SK-N-SH (cell line): ENCODE results near the gene RAD23B. TPM values are rescaled to one million over a fixed set of nuclear protein-coding genes. Genes with fewer than 3 reads are reported as not detected.

Source experiments
- CTCF ChIA-PET: fragments of 300-600, 350-600 bp; formaldehyde crosslinking; extraction: SDS; loops from one replicate; lab custom pipeline; 2021; lab: Yijun Ruan, JAX
- POLR2A ChIA-PET: fragments of 350-600 bp; sonication (Branson Sonifier 250); formaldehyde crosslinking; extraction: SDS; loops from one replicate; lab custom pipeline; 2020; ENCODE audit warnings: antibody characterized with exemption, inconsistent platforms; lab: Yijun Ruan, JAX
- DNase-seq: peaks from one replicate; pipeline ENCODE4 v3.0.0; 2012
- H2AFZ ChIP-seq: fragments of 200-600 bp; sonication (generic); 2 replicates; pipeline ENCODE4 v1.8.1; 2016; ENCODE audit warnings: antibody characterized with exemption, mild to moderate bottlenecking, low read depth
- H3F3A ChIP-seq: fragments of 200-600 bp; sonication (generic); replicated peaks from 2 replicates; pipeline ENCODE3; 2016; ENCODE audit warnings: antibody characterized with exemption, mild to moderate bottlenecking; ENCODE audit not compliant: insufficient read depth
- H3K27ac ChIP-seq, 2 experiments: fragments of 200-500 bp in 1 of 2; fragments of 200-600 bp in 1 of 2; sonication (Bioruptor generic) in 1 of 2; sonication (generic), shearing (Covaris generic) in 1 of 2; 2 replicates each; pipeline versions ENCODE4 v1.5.1 to v1.6.1; 2014 to 2016; ENCODE audit warnings: low read depth in 2 of 2, inconsistent platforms in 1 of 2, low read length in 1 of 2, mild to moderate bottlenecking in 1 of 2, mixed read lengths in 1 of 2
- H3K27me3 ChIP-seq: fragments of 200-600 bp; sonication (generic), shearing (Covaris generic); 2 replicates; pipeline ENCODE4 v1.6.1; 2016; ENCODE audit warnings: mixed run types; ENCODE audit not compliant: insufficient read depth
- H3K36me3 ChIP-seq, 2 experiments: fragments of 200-500 bp in 1 of 2; fragments of 200-600 bp in 1 of 2; sonication (Bioruptor generic) in 1 of 2; sonication (generic) in 1 of 2; replicated peaks in 1 of 2; 2 replicates each; pipeline versions ENCODE3 to v1.5.1; 2014 to 2016; ENCODE audit warnings: low read length in 1 of 2, mild to moderate bottlenecking in 1 of 2; ENCODE audit not compliant: insufficient read depth in 2 of 2, control insufficient read depth in 1 of 2
- H3K4me1 ChIP-seq, 2 experiments: fragments of 200-500 bp in 1 of 2; fragments of 200-600 bp in 1 of 2; sonication (Bioruptor generic) in 1 of 2; sonication (generic), shearing (Covaris generic) in 1 of 2; 2 replicates each; pipeline versions ENCODE4 v1.5.1 to v1.6.1; 2014 to 2016; ENCODE audit warnings: low read depth in 1 of 2, low read length in 1 of 2, mixed run types in 1 of 2; ENCODE audit not compliant: insufficient read depth in 2 of 2, control insufficient read depth in 1 of 2
- H3K4me2 ChIP-seq: fragments of 200-600 bp; sonication (generic), shearing (Covaris generic); 2 replicates; pipeline ENCODE4 v1.6.1; 2017; ENCODE audit warnings: mixed run types
- H3K4me3 ChIP-seq, 2 experiments: fragments of 200-500 bp in 1 of 2; fragments of 200-600 bp in 1 of 2; sonication (Bioruptor generic) in 1 of 2; sonication (generic), shearing (Covaris generic) in 1 of 2; 2 replicates each; pipeline versions ENCODE4 v1.5.1 to v1.8.1; 2014 to 2016; ENCODE audit warnings: low read depth in 2 of 2, inconsistent platforms in 1 of 2, low read length in 1 of 2, mild to moderate bottlenecking in 1 of 2, mixed read lengths in 1 of 2, moderate library complexity in 1 of 2
- H3K79me2 ChIP-seq: fragments of 200-600 bp; sonication (generic); 2 replicates; pipeline ENCODE4 v1.8.1; 2017; ENCODE audit warnings: mild to moderate bottlenecking; ENCODE audit not compliant: insufficient read depth
- H3K9ac ChIP-seq: fragments of 200-600 bp; sonication (generic); 2 replicates; pipeline ENCODE4 v1.6.1; 2017; ENCODE audit warnings: mixed run types
- H3K9me2 ChIP-seq: fragments of 200-600 bp; sonication (generic); 2 replicates; pipeline ENCODE4 v1.6.1; 2017; ENCODE audit warnings: mixed run types
- H3K9me3 ChIP-seq: fragments of 200-600 bp; sonication (generic); 2 replicates; pipeline ENCODE4 v1.6.1; 2017; ENCODE audit warnings: mixed run types, mild to moderate bottlenecking, moderate library complexity
- H4K20me1 ChIP-seq: fragments of 200-600 bp; sonication (generic); 2 replicates; pipeline ENCODE4 v1.6.1; 2017; ENCODE audit warnings: mild to moderate bottlenecking, mixed run types; ENCODE audit not compliant: insufficient read depth
- ELF1 ChIP-seq: IDR thresholded peaks from 2 replicates; pipeline ENCODE4 v1.4.0; 2012
- FOXJ3 ChIP-seq: sonication (generic); formaldehyde crosslinking; IDR thresholded peaks from 2 replicates; pipeline ENCODE4 v1.5.1; 2020; ENCODE audit warnings: mild to moderate bottlenecking, missing genetic modification reagents
- GABPA ChIP-seq: IDR thresholded peaks from 2 replicates; pipeline ENCODE4 v1.4.0; 2012; ENCODE audit warnings: low read depth, mild to moderate bottlenecking
- JUND ChIP-seq: IDR thresholded peaks from 2 replicates; pipeline ENCODE4 v1.4.0; 2012
- MAX ChIP-seq: IDR thresholded peaks from 2 replicates; pipeline ENCODE4 v1.4.0; 2012; ENCODE audit warnings: low read depth
- MEF2A ChIP-seq: IDR thresholded peaks from 2 replicates; pipeline ENCODE4 v1.4.0; 2012; ENCODE audit warnings: low read depth, borderline replicate concordance
- MXI1 ChIP-seq: IDR thresholded peaks from 2 replicates; pipeline ENCODE4 v1.6.1; 2012; ENCODE audit warnings: mild to moderate bottlenecking, low read depth, low read length, improper control_type of control experiment
- NFIC ChIP-seq: IDR thresholded peaks from 2 replicates; pipeline ENCODE4 v1.4.0; 2012; ENCODE audit warnings: borderline replicate concordance
- NRF1 ChIP-seq: IDR thresholded peaks from 2 replicates; pipeline ENCODE4 v1.6.1; 2012; ENCODE audit warnings: low read depth, mild to moderate bottlenecking, low read length
- PBX3 ChIP-seq: IDR thresholded peaks from 2 replicates; pipeline ENCODE4; 2012
- RFX5 ChIP-seq: IDR thresholded peaks from 2 replicates; pipeline ENCODE4 v1.6.1; 2012; ENCODE audit warnings: mild to moderate bottlenecking, improper control_type of control experiment, low read length
- RXRA ChIP-seq: IDR thresholded peaks from 2 replicates; pipeline ENCODE4 v1.4.0; 2012; ENCODE audit warnings: low read depth, mild to moderate bottlenecking, borderline replicate concordance
- TAF1 ChIP-seq: IDR thresholded peaks from 2 replicates; pipeline ENCODE4 v1.6.1; 2012; ENCODE audit warnings: low read depth, mild to moderate bottlenecking, low read length, moderate library complexity, borderline replicate concordance
- USF2 ChIP-seq: fragments of 150-350 bp; IDR thresholded peaks from 2 replicates; pipeline ENCODE4 v1.6.1; 2017; ENCODE audit warnings: antibody characterized with exemption, low read length, low read depth, borderline replicate concordance
- WGBS: methylation state at CpG from one replicate; pipeline ENCODE4 v1.1.6; 2017; ENCODE audit warnings: low lambda C conversion rate; 5-methylcytosine and 5-hydroxymethylcytosine counted together
- polyA plus RNA-seq, 3 experiments: library from polyadenylated mRNA; depleted of rRNA; stranded (reverse); fragments of >200 nt; gene quantifications; 2 replicates each; pipeline ENCODE4 v1.2.3, GENCODE V29; 2012

The RAD23B gene
- polyA plus RNA-seq, 1 of the 3 experiments (the other 2 are of a cell fraction): 62.9 TPM

GRCh38 chr9:107333363-107333762 is 50.3 kb downstream of the RAD23B start:
- peaks cover 68 to 74% of the 10 kb centered on the region in 2 experiments for H3K36me3 ChIP-seq
- H2AFZ ChIP-seq: no peak overlapping the region

GRCh38 chr9:107334103-107334776 is 51.2 kb downstream of the RAD23B start:
- Histone ChIP-seq H3K4me1 (peaks cover 4 to 7% of the 10 kb centered on the region in 2 experiments; a peak in 2 of 4 replicates), H3K4me3 (no peak overlapping the region), H2AFZ (no peak overlapping the region), H3K9ac (no peak overlapping the region), H3K79me2 (peaks cover 25% of the 10 kb centered on the region), H3F3A (peaks cover 6% of the 10 kb centered on the region), H3K36me3 (peaks cover 63 to 72% of the 10 kb centered on the region in 2 experiments), H4K20me1 (peaks cover 9% of the 10 kb centered on the region; the same call in 1 of the 2 replicates), H3K27ac (no peak overlapping the region), H3K4me2 (no peak overlapping the region), H3K27me3 (no peaks in the 10 kb centered on the region), H3K9me3 (no peaks in the 10 kb centered on the region), H3K9me2 (no peaks in the 10 kb centered on the region)
- ChIA-PET POLR2A (no interaction called here), CTCF (interaction anchor here (1.4 kb wide), 1 partner anchor 91 kb away, joined by 3 read pairs; no protein-coding TSS in a partner anchor)
- TF ChIP-seq MXI1: no peak
- TF ChIP-seq NRF1: no peak
- no peak for TF ChIP-seq MAX
- no peak for TF ChIP-seq MEF2A
- no peak for DNase-seq
- 96% methylated on average over 4 of the region's 4 CpGs for WGBS

More at GRCh38 chr9:107333363-107333762, 50.3 kb downstream of the RAD23B start:
- no peaks in the 10 kb centered on the region for H3K9me3 ChIP-seq
- H3K4me1 ChIP-seq: peaks cover 4 to 8% of the 10 kb centered on the region in 2 experiments; a peak in 2 of 4 replicates
- no peak overlapping the region for H3K4me3 ChIP-seq
- no peak overlapping the region for H3K9ac ChIP-seq
- H3K27ac ChIP-seq: no peak overlapping the region
- H3K9me2 ChIP-seq: no peaks in the 10 kb centered on the region
- DNase-seq: no peak
- H3K27me3 ChIP-seq: no peaks in the 10 kb centered on the region
- H3F3A ChIP-seq: peaks cover 6% of the 10 kb centered on the region
- no peak overlapping the region for H3K4me2 ChIP-seq
- peaks cover 34% of the 10 kb centered on the region for H3K79me2 ChIP-seq
- peaks cover 15% of the 10 kb centered on the region; the same call in 1 of the 2 replicates for H4K20me1 ChIP-seq
- no peak for TF ChIP-seq JUND
- no peak for TF ChIP-seq RXRA
- no peak for TF ChIP-seq FOXJ3 (CRISPR knock-in tag)
- TF ChIP-seq RFX5: no peak
- no peak for TF ChIP-seq GABPA
- TF ChIP-seq PBX3: no peak
- no peak for TF ChIP-seq NFIC
- TF ChIP-seq MXI1: no peak
- TF ChIP-seq USF2: no peak
- TF ChIP-seq ELF1: no peak
- TF ChIP-seq TAF1: no peak
- WGBS: 97% methylated on average over 2 of the region's 2 CpGs
- POLR2A ChIA-PET: no interaction called here
- CTCF ChIA-PET: interaction anchor here (2.4 kb wide), 1 partner anchor 8 kb away, joined by 10 read pairs; no protein-coding TSS in a partner anchor
